ENCODE measurements around the gene ANKRD65. TPM values are rescaled to one million over a fixed set of nuclear protein-coding genes. Genes with fewer than 3 reads are reported as not detected.

ANKRD65 gene
- total and polyA plus RNA-seq, 7 experiments from 2014 or later: not detected

DNA sequence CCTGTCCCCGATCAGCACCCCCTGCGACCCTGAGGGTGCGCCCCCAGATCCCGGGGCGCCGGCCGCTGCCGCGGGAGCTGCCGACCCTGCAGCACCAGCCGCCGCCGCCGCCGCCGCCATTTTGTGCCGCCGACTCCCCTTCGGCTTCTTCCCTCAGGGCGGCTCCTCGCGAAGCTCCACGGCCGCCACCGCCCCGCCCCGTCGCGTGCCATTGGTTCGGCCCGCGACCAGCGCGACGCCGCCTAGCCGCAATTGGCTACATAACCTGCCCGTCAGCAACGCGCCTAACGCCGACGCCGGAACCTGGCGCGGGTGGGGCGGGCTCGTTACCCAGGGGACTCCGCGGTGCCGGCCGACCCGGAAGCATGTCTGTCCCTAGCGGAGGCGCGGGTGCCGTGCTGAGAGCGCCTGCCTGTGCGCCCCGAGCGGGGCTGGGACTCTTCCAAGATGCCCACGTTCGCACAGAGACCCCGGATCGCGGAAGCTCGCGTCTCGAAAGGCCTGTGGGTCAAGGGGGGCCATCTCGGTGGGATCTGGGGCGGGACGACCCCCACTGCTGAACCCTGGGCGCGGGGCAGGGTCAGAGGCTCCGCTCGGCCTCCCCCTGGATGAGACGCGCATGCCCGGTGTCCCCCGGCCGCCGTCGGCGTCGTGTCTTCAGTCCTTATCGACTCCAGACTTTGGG, 21.7 kb downstream of the ANKRD65 start, which contains the start of gene CCNL2:
Gene CCNL2 (minus strand): TSS at position 149 of the 685 bp plus-strand sequence. CDS start 29 bp downstream, at position 120.
- Histone ChIP-seq H3K4me3 (ENCODE audit: low read length) (peak within 1 kb of the TSS; percentile 99), H3K27me3 (ENCODE audit: control insufficient read depth in 2 of 2, insufficient read depth in 2 of 2, low read length in 2 of 2) (no peaks in the 10 kb centered on the region), H3K27ac (ENCODE audit: low read depth, low read length) (peak within 1 kb of the TSS; percentile 91), H3K4me1 (ENCODE audit: control insufficient read depth in 2 of 2, insufficient read depth in 2 of 2, low read length in 2 of 2) (peaks cover 20 to 23% of the 10 kb centered on the region in 2 donors), H3K9me3 (ENCODE audit: control insufficient read depth in 2 of 3, low read length in 3 of 3) (no peaks in the 10 kb centered on the region), H3K36me3 (ENCODE audit: control insufficient read depth in 2 of 3, insufficient read depth in 3 of 3, low read length in 3 of 3) (peaks cover 8 to 59% (median 18%) of the 10 kb centered on the region in 3 experiments)
- Mint-ChIP-seq H3K4me3 (peak within 1 kb of the TSS; percentile 85 to 94 (median 90)), H3K27ac (peak within 1 kb of the TSS; percentile 78 to 93 (median 89)), H3K36me3 (peaks cover 0 to 30% (median 20%) of the 10 kb centered on the region in 5 donors), H3K9me3 (peaks cover 0 to 2% (median 0%) of the 10 kb centered on the region in 11 donors), H3K27me3 (no peaks in the 10 kb centered on the region), H3K4me1 (peaks cover 22 to 65% (median 43%) of the 10 kb centered on the region in 7 donors)
- intact Hi-C loops (cut with micrococcal nuclease): loop anchor here (1.0 to 2.0 kb wide), 10 partner anchors 8 to 283 kb away; partner anchors contain the start of genes AURKAIP1 (in 2 of the 2), ATAD3A (in 1 of the 2), ATAD3B (in 1 of the 2) and C1orf159 (in 1 of the 2)
- POLR2A ChIA-PET: interaction anchor here (0.7 to 9.8 kb wide), 13 partner anchors 8 to 302 kb away, joined by 3 to 80 read pairs (median 5); partner anchors contain the start of genes ACAP3, AURKAIP1, MRPL20 and UBE2J2
- DNase-seq (peak; percentile 98 to 99 (median 99)), ATAC-seq (peak; percentile 97)
- CTCF ChIA-PET: interaction anchor here (1.0 to 2.2 kb wide), 3 partner anchors 12 to 27 kb away, joined by 3 to 7 read pairs (median 5); no protein-coding TSS in a partner anchor

DNA sequence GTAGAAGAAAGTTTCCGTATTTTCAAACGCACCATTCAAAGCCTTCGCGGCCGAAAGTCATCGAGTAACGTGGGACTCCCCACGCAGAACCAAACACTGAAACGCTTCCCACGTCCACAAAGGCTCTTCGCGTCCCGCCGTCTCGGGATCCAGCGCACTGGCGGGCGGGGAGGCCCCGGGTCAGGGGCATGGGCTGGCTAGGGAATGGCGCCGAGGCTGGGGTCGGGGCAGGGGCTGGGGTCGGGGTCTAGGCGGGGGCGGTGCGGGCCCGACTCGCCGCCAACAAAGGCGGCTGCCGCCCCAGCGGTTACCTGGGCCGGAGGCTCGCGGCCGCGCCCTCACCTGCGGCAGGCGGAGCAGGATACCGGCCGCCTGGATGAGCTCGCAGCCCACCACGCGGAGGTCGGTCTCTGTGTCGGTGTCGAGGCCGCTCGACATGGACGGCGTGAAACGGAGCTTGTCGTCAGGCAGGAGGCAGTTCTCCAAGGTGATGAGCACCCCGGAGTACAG, 22.3 kb downstream of the ANKRD65 start:
- H3K4me1 Mint-ChIP-seq: peaks cover 22 to 66% (median 43%) of the 10 kb centered on the region in 7 donors
- peak overlapping the region; percentile 69 to 90 (median 87) for H3K27ac Mint-ChIP-seq
- Histone ChIP-seq H3K4me1 (ENCODE audit: control insufficient read depth in 2 of 2, insufficient read depth in 2 of 2, low read length in 2 of 2) (peaks cover 20 to 23% of the 10 kb centered on the region in 2 donors), H3K9me3 (ENCODE audit: control insufficient read depth in 2 of 3, low read length in 3 of 3) (no peaks in the 10 kb centered on the region), H3K27ac (ENCODE audit: low read depth, low read length) (peak overlapping the region; percentile 91), H3K27me3 (ENCODE audit: control insufficient read depth in 2 of 2, insufficient read depth in 2 of 2, low read length in 2 of 2) (no peaks in the 10 kb centered on the region), H3K4me3 (ENCODE audit: low read length) (peak overlapping the region; percentile 82), H3K36me3 (ENCODE audit: control insufficient read depth in 2 of 3, insufficient read depth in 3 of 3, low read length in 3 of 3) (peaks cover 13 to 61% (median 24%) of the 10 kb centered on the region in 3 experiments)
- ChIA-PET CTCF (interaction anchor here (1.0 to 2.2 kb wide), 3 partner anchors 11 to 27 kb away, joined by 3 to 7 read pairs (median 5); no protein-coding TSS in a partner anchor), POLR2A (interaction anchor here (0.7 to 9.8 kb wide), 12 partner anchors 9 to 301 kb away, joined by 3 to 80 read pairs (median 6); partner anchors contain the start of genes ACAP3, AURKAIP1, MRPL20 and UBE2J2)
- peak overlapping the region; percentile 85 to 94 (median 90) for H3K4me3 Mint-ChIP-seq
- no peaks in the 10 kb centered on the region for H3K27me3 Mint-ChIP-seq
- DNase-seq: no peak
- peaks cover 0 to 32% (median 20%) of the 10 kb centered on the region in 5 donors for H3K36me3 Mint-ChIP-seq
- H3K9me3 Mint-ChIP-seq: peaks cover 0 to 2% (median 0%) of the 10 kb centered on the region in 11 donors
- intact Hi-C loops (cut with micrococcal nuclease): loop anchor here (1.0 to 2.0 kb wide), 10 partner anchors 9 to 282 kb away; partner anchors contain the start of genes AURKAIP1 (in 2 of the 2), ATAD3A (in 1 of the 2), ATAD3B (in 1 of the 2) and C1orf159 (in 1 of the 2)
- ATAC-seq: peak; percentile 1

DNA sequence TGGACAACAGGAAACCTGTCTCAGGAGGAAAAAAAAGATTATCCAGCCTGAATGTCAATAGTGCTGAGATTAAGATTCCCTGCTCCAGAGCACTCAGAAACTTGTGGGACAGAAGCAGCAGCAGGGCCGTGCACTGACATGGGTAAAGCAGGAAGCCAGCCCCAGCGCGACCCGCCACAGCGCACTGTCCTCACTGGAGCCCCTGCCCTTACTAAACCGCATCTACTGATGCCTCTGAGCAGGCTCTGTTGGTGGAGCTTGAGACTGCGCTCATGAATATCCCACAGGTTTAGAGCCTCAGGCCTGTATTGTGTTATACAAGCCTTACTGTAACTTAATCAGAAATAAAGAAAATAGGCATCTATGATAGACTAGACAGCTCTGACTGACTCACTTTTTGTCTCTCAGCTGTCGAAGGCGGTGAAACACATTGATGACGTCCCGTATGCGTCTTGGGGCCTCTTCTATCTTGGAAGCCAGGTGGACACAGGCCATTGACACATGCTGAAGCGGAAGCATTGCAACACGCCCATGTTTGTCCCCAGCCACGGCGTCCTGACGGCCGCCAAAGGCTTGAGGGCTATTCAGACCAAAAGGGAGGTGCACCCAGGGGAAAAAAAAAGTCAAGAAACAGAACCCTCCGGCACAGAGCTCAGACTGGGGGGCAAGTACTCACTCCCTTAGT, 23.1 kb downstream of the ANKRD65 start:
- Histone ChIP-seq H3K27ac (ENCODE audit: low read depth, low read length) (peak overlapping the region; percentile 91), H3K4me1 (ENCODE audit: control insufficient read depth in 2 of 2, insufficient read depth in 2 of 2, low read length in 2 of 2) (peaks cover 20 to 23% of the 10 kb centered on the region in 2 donors), H3K9me3 (ENCODE audit: control insufficient read depth in 2 of 3, low read length in 3 of 3) (no peaks in the 10 kb centered on the region), H3K36me3 (ENCODE audit: control insufficient read depth in 2 of 3, insufficient read depth in 3 of 3, low read length in 3 of 3) (peaks cover 20 to 64% (median 32%) of the 10 kb centered on the region in 3 experiments), H3K4me3 (ENCODE audit: low read length) (peak overlapping the region; percentile 82), H3K27me3 (ENCODE audit: control insufficient read depth in 2 of 2, insufficient read depth in 2 of 2, low read length in 2 of 2) (no peaks in the 10 kb centered on the region)
- peak overlapping the region; percentile 69 to 90 (median 86) for H3K27ac Mint-ChIP-seq
- peaks cover 0 to 2% (median 0%) of the 10 kb centered on the region in 11 donors for H3K9me3 Mint-ChIP-seq
- ChIA-PET POLR2A (interaction anchor here (0.9 to 9.8 kb wide), 3 partner anchors 10 to 23 kb away, joined by 6 to 80 read pairs (median 59); partner anchors contain the start of genes AURKAIP1 and MRPL20), CTCF (no interaction called here)
- ATAC-seq (no peak), DNase-seq (no peak)
- peaks cover 22 to 60% (median 41%) of the 10 kb centered on the region in 7 donors for H3K4me1 Mint-ChIP-seq
- H3K36me3 Mint-ChIP-seq: peaks cover 0 to 34% (median 19%) of the 10 kb centered on the region in 5 donors
- H3K4me3 Mint-ChIP-seq: peak overlapping the region; percentile 85 to 94 (median 89)
- intact Hi-C loops (cut with micrococcal nuclease): loop anchor here (2.0 kb wide), 3 partner anchors 73 to 123 kb away; partner anchors contain the start of genes CPTP (in 1 of the 2) and INTS11 (in 1 of the 2)
- no peaks in the 10 kb centered on the region for H3K27me3 Mint-ChIP-seq

DNA sequence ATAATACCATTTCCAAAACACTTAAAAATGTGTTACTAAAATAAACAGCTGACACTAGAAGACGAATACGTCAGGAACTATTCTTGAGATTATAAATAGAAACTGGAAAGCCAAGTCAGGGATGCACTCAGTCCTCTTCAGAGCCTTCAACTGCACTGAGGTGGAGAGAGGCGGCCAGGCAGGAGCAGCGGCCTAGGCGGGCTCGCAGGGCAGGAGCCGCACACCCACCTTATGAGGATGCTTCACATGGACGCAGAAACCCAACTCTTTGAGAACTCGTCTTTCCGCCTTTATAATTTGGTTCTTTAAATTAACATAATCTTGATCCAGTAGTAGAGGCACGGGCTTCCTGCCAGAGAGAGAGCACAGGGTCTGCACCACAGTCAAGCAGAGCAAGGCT, 25.9 kb downstream of the ANKRD65 start:
- no peak for DNase-seq
- no peaks in the 10 kb centered on the region for H3K27me3 ChIP-seq (ENCODE audit: control insufficient read depth in 2 of 2, insufficient read depth in 2 of 2, low read length in 2 of 2)
- peaks cover 14 to 18% of the 10 kb centered on the region in 2 donors for H3K4me1 ChIP-seq (ENCODE audit: control insufficient read depth in 2 of 2, insufficient read depth in 2 of 2, low read length in 2 of 2)
- Mint-ChIP-seq H3K4me1 (peaks cover 20 to 46% (median 28%) of the 10 kb centered on the region in 7 donors), H3K9me3 (peaks cover 0 to 2% (median 0%) of the 10 kb centered on the region in 11 donors), H3K36me3 (peaks cover 4 to 46% (median 29%) of the 10 kb centered on the region in 5 donors), H3K27me3 (no peaks in the 10 kb centered on the region), H3K27ac (peak overlapping the region in 4 of 9 donors; percentile 18 to 79 (median 42)), H3K4me3 (peak overlapping the region in 8 of 10 donors; percentile 0 to 52 (median 31))
- no peak overlapping the region for H3K4me3 ChIP-seq (ENCODE audit: low read length)
- peaks cover 42 to 70% (median 47%) of the 10 kb centered on the region in 3 experiments for H3K36me3 ChIP-seq (ENCODE audit: control insufficient read depth in 2 of 3, insufficient read depth in 3 of 3, low read length in 3 of 3)
- ATAC-seq: no peak
- CTCF ChIA-PET: no interaction called here
- no peak overlapping the region for H3K27ac ChIP-seq (ENCODE audit: low read depth, low read length)
- POLR2A ChIA-PET: interaction anchor here (9.8 kb wide), 1 partner anchor 12 kb away, joined by 80 read pairs; the partner anchor contains the start of gene MRPL20
- intact Hi-C loops (cut with micrococcal nuclease): no loop called here
- H3K9me3 ChIP-seq (ENCODE audit: control insufficient read depth in 2 of 3, low read length in 3 of 3): no peaks in the 10 kb centered on the region

DNA sequence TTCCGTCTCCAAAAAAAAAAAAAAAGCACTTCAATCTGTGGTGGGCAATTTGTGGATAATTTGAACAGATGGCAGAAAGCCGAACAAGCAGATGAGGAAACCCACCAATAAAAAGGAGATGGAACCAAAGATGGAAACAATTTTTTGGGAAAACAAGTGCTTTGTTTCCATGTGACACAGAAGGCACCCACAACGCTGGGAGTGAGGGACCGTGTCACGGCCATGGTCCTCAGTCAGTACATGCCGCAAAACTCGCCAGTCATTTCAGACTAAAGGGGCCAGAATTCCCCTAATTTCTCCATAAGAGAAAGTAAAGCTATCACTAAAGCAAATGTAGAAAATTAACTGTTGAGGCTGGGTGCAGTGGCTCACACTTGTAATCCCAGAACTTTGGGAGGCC, 27.0 kb downstream of the ANKRD65 start:
- POLR2A ChIA-PET: interaction anchor here (9.8 kb wide), 1 partner anchor 13 kb away, joined by 80 read pairs; the partner anchor contains the start of gene MRPL20
- no peak overlapping the region for H3K27ac ChIP-seq (ENCODE audit: low read depth, low read length)
- DNase-seq (no peak), ATAC-seq (no peak)
- CTCF ChIA-PET: no interaction called here
- peaks cover 4 to 52% (median 33%) of the 10 kb centered on the region in 5 donors for H3K36me3 Mint-ChIP-seq
- no peaks in the 10 kb centered on the region for H3K9me3 ChIP-seq (ENCODE audit: control insufficient read depth in 2 of 3, low read length in 3 of 3)
- H3K4me1 ChIP-seq (ENCODE audit: control insufficient read depth in 2 of 2, insufficient read depth in 2 of 2, low read length in 2 of 2): peaks cover 10 to 15% of the 10 kb centered on the region in 2 donors
- peaks cover 0 to 2% (median 0%) of the 10 kb centered on the region in 11 donors for H3K9me3 Mint-ChIP-seq
- no peaks in the 10 kb centered on the region for H3K27me3 ChIP-seq (ENCODE audit: control insufficient read depth in 2 of 2, insufficient read depth in 2 of 2, low read length in 2 of 2)
- intact Hi-C loops (cut with micrococcal nuclease): no loop called here
- no peak overlapping the region for H3K4me3 Mint-ChIP-seq
- peaks cover 17 to 38% (median 20%) of the 10 kb centered on the region in 7 donors for H3K4me1 Mint-ChIP-seq
- no peak overlapping the region for H3K4me3 ChIP-seq (ENCODE audit: low read length)
- H3K27me3 Mint-ChIP-seq: no peaks in the 10 kb centered on the region
- H3K36me3 ChIP-seq (ENCODE audit: control insufficient read depth in 2 of 3, insufficient read depth in 3 of 3, low read length in 3 of 3): peaks cover 47 to 76% (median 50%) of the 10 kb centered on the region in 3 experiments
- peak overlapping the region in 1 of 9 donors; percentile 14 for H3K27ac Mint-ChIP-seq

Measured in naive thymus-derived CD4-positive, alpha-beta T cell (primary cell).